GM06990 (cell line): ENCODE data around the gene RFC4.

Source experiments
- DNase-seq: peaks from one replicate; pipeline ENCODE4 v3.0.0-alpha.2; 2011; ENCODE audit not compliant: insufficient read length; ENCODE audit errors: extremely low read depth
- H3K27me3 ChIP-seq: replicated peaks from 2 replicates; pipeline ENCODE4 v1.6.0; 2011; ENCODE audit warnings: low read length; ENCODE audit not compliant: control insufficient read depth, insufficient read depth
- H3K36me3 ChIP-seq: 2 replicates; pipeline ENCODE4 v1.5.1; 2011; ENCODE audit warnings: low read length; ENCODE audit not compliant: control insufficient read depth, insufficient read depth
- H3K4me3 ChIP-seq: replicated peaks from 2 replicates; pipeline ENCODE4 v1.5.1; 2011; ENCODE audit warnings: low read depth, mild to moderate bottlenecking, control low read depth, low read length
- CTCF ChIP-seq: IDR thresholded peaks from 2 replicates; pipeline ENCODE4 v1.5.1; 2011; ENCODE audit warnings: low read length, control low read depth, mild to moderate bottlenecking, inconsistent platforms; ENCODE audit not compliant: insufficient read depth, poor library complexity, severe bottlenecking

RFC4 gene

DNA sequence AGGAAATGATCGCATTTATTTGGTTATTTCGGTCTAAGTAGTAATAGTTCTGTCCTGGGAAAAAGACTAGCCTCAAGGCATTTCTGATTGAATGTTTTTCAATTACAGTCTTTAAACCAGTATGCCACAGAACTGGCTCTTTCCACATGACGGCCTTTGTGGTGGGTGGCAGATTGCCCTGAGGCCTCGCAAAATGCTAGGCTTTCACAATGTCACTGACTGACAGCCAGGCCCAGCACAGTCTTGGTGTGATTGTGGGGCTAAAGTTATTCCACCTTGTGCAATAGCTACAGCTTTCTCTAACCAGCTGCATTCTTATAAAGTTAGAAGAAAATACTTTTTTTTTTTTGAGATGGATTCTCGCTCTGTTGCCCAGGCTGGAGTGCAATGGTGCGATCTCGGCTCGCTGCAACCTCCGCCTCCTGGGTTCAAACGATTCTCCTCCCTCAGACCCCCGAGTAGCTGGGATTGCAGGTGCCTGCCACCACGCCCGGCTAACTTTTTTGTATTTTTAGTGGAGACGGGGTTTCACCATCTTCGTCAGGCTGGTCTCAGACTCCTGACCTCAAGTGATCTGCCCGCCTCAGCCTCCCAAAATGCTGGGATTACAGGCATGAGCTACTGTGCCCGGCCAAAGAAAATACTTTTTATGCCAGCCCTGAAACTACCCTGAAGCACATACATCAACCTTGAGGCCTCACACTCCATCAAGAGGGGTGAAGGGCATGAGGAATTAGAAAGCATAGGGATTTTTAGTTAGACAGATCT lies 33.8 kb upstream of the RFC4 start:
- no peak for DNase-seq
- Histone ChIP-seq H3K4me3 (no peak overlapping the region), H3K27me3 (peaks cover 1% of the 10 kb centered on the region; the same call in 1 of the 2 replicates), H3K36me3 (no peaks in the 10 kb centered on the region)
- TF ChIP-seq CTCF, result no peak

GRCh38 chr3:186832276-186832675 lies 26.0 kb upstream of the RFC4 start:
- no peak for DNase-seq
- Histone ChIP-seq H3K36me3 (no peaks in the 10 kb centered on the region), H3K4me3 (no peak overlapping the region), H3K27me3 (no peaks in the 10 kb centered on the region; the same call in none of the 2 replicates)
- no peak for TF ChIP-seq CTCF

- H3K27me3 ChIP-seq, result no peaks in the 10 kb centered on the region; the same call in none of the 2 replicates
- no peak for DNase-seq
- no peak for TF ChIP-seq CTCF
- H3K4me3 ChIP-seq, result no peak overlapping the region
- H3K36me3 ChIP-seq, result no peaks in the 10 kb centered on the region
Measured at GRCh38 chr3:186831798-186832197, 25.5 kb upstream of the RFC4 start.

DNA sequence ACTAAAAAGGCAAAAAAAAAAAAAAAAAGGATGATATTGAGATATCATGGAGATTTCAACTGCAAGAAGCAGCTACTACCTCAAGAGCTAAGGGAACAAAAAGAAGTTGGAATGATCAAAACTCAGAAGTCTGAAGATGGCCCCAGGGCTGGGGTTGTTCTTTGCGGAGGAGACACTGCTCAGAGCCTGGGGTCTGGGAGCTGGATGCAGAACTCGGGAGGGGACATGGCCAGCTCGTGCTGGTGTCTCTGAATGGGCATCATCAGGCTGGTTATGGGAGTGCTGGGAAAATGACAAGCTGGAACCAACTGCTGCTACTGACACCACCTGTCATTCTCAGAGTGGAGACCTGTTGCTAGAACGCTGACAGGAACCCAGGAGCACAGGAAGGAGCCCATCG lies 22.1 kb upstream of the RFC4 start:
- Histone ChIP-seq H3K4me3 (no peak overlapping the region), H3K27me3 (peaks cover 5% of the 10 kb centered on the region), H3K36me3 (no peaks in the 10 kb centered on the region)
- no peak for DNase-seq
- TF ChIP-seq CTCF, result no peak

GRCh38 chr3:186826976-186827857 lies 20.9 kb upstream of the RFC4 start:
- DNase-seq, result peak; percentile 87
- no peaks in the 10 kb centered on the region for H3K36me3 ChIP-seq
- H3K4me3 ChIP-seq, result peak overlapping the region; percentile 55
- H3K27me3 ChIP-seq, result peaks cover 5% of the 10 kb centered on the region
- TF ChIP-seq CTCF, result no peak
